MCF 10A (cell line): ENCODE data around the gene CST9. TPM values are rescaled to one million over a fixed set of nuclear protein-coding genes. Genes with fewer than 3 reads are reported as not detected.

Experiments
- BruUV-seq: library from RNA; stranded (reverse); fragments of 400-500 nt; replicated peaks from 2 replicates; lab custom pipeline; 2021; lab: Mats Ljungman, UMichigan
- CTCF ChIA-PET: fragments of 300-600 bp; sonication (Branson Sonifier 250); formaldehyde crosslinking; extraction: SDS; loops from one replicate; lab custom pipeline; 2021; ENCODE audit warnings: antibody characterized with exemption, inconsistent platforms; lab: Yijun Ruan, JAX
- POLR2A ChIA-PET: fragments of 300-600, 350-650 bp; sonication (Branson Sonifier 250); formaldehyde crosslinking; extraction: SDS; loops from one replicate; lab custom pipeline; 2020; ENCODE audit warnings: antibody characterized with exemption, inconsistent platforms; lab: Yijun Ruan, JAX
- DNase-seq: peaks from one replicate; pipeline ENCODE4 v3.0.0-alpha.2; 2018; ENCODE audit not compliant: unreplicated experiment
- H3K27ac Mint-ChIP-seq: one replicate; pipeline ENCODE4 v1.8.0; 2022; ENCODE audit warnings: mild to moderate bottlenecking, low read depth, mixed read lengths; ENCODE audit not compliant: unreplicated experiment
- H3K27me3 Mint-ChIP-seq: one replicate; pipeline ENCODE4 v1.8.0; 2022; ENCODE audit warnings: mixed read lengths; ENCODE audit not compliant: insufficient read depth, unreplicated experiment
- H3K36me3 Mint-ChIP-seq: one replicate; pipeline ENCODE4 v1.8.0; 2022; ENCODE audit warnings: mild to moderate bottlenecking, moderate library complexity, mixed read lengths; ENCODE audit not compliant: insufficient read depth, unreplicated experiment
- H3K4me1 Mint-ChIP-seq: one replicate; pipeline ENCODE4 v1.8.0; 2022; ENCODE audit warnings: mixed read lengths; ENCODE audit not compliant: insufficient read depth, unreplicated experiment
- H3K4me3 Mint-ChIP-seq: one replicate; pipeline ENCODE4 v1.8.0; 2022; ENCODE audit warnings: mild to moderate bottlenecking, moderate library complexity, mixed read lengths; ENCODE audit not compliant: unreplicated experiment
- H3K9me3 Mint-ChIP-seq: one replicate; pipeline ENCODE4 v1.8.0; 2022; ENCODE audit warnings: mixed read lengths; ENCODE audit not compliant: unreplicated experiment
- CTCF ChIP-seq: fragments of 200-600 bp; IDR thresholded peaks from one replicate; pipeline ENCODE4 v1.8.0; 2022; ENCODE audit warnings: antibody characterized with exemption, mild to moderate bottlenecking; ENCODE audit not compliant: unreplicated experiment
- intact Hi-C: fragments of 100-400 bp; cut with micrococcal nuclease; formaldehyde crosslinking; loops from 2 replicates; pipeline ENCODE4 v1.14.1; 2022
- total RNA-seq: library from RNA; stranded (reverse); gene quantifications from 2 replicates; pipeline ENCODE4 v1.2.3, GENCODE V29; 2022

Gene CST9
- total RNA-seq, 1 experiment from 2014 or later = not detected

- H3K9me3 Mint-ChIP-seq = no peaks in the 10 kb centered on the region
- ChIA-PET POLR2A (interaction anchor here (0.6 to 1.9 kb wide), 6 partner anchors 10 to 228 kb away, joined by 3 to 6 read pairs (median 3); no protein-coding TSS in a partner anchor), CTCF (interaction anchor here (0.5 to 8.2 kb wide), 11 partner anchors 13 to 1858 kb away, joined by 3 to 56 read pairs (median 4); partner anchors contain the start of gene NAPB)
- no peaks in the 10 kb centered on the region for H3K36me3 Mint-ChIP-seq
- H3K4me1 Mint-ChIP-seq = peaks cover 21% of the 10 kb centered on the region
- DNase-seq = no peak
- intact Hi-C loops = no loop called here
- H3K27ac Mint-ChIP-seq = no peak overlapping the region
- H3K4me3 Mint-ChIP-seq = no peak overlapping the region
- no peak for TF ChIP-seq CTCF
- no peaks in the 10 kb centered on the region for H3K27me3 Mint-ChIP-seq
- no TSS peak for BruUV-seq
Observed at GRCh38 chr20:23585808-23586734, 19.6 kb downstream of the CST9 start.

GRCh38 chr20:23585449-23585807, 20.3 kb downstream of the CST9 start:
- ChIA-PET CTCF (interaction anchor here (0.5 to 8.2 kb wide), 6 partner anchors 14 to 1859 kb away, joined by 3 to 56 read pairs (median 4); no protein-coding TSS in a partner anchor), POLR2A (no interaction called here)
- Mint-ChIP-seq H3K4me3 (no peak overlapping the region), H3K36me3 (no peaks in the 10 kb centered on the region), H3K9me3 (no peaks in the 10 kb centered on the region), H3K27me3 (no peaks in the 10 kb centered on the region), H3K27ac (no peak overlapping the region), H3K4me1 (peaks cover 21% of the 10 kb centered on the region)
- BruUV-seq = no TSS peak
- intact Hi-C loops = no loop called here
- no peak for DNase-seq
- TF ChIP-seq CTCF = no peak

GRCh38 chr20:23584434-23585199, 21.1 kb downstream of the CST9 start:
- Mint-ChIP-seq H3K27me3 (no peaks in the 10 kb centered on the region), H3K36me3 (no peaks in the 10 kb centered on the region), H3K4me1 (peaks cover 21% of the 10 kb centered on the region), H3K27ac (no peak overlapping the region), H3K9me3 (no peaks in the 10 kb centered on the region), H3K4me3 (no peak overlapping the region)
- ChIA-PET POLR2A (interaction anchor here (0.7 to 1.8 kb wide), 5 partner anchors 20 to 234 kb away, joined by 3 to 10 read pairs (median 3); partner anchors contain the start of genes NAPB and NXT1), CTCF (interaction anchor here (0.6 to 8.2 kb wide), 6 partner anchors 18 to 849 kb away, joined by 3 to 56 read pairs (median 4); no protein-coding TSS in a partner anchor)
- intact Hi-C loops = no loop called here
- DNase-seq = no peak
- no TSS peak for BruUV-seq
- TF ChIP-seq CTCF = no peak
